ENCODE results near the gene PUS10. TPM values are rescaled to one million over a fixed set of nuclear protein-coding genes. Genes with fewer than 3 reads are reported as not detected.

The PUS10 gene
- 2.0 to 3.7 TPM (median 2.5 TPM) in 5 replicates for total RNA-seq (2022; extraction: Qiagen RNA extraction)

DNA sequence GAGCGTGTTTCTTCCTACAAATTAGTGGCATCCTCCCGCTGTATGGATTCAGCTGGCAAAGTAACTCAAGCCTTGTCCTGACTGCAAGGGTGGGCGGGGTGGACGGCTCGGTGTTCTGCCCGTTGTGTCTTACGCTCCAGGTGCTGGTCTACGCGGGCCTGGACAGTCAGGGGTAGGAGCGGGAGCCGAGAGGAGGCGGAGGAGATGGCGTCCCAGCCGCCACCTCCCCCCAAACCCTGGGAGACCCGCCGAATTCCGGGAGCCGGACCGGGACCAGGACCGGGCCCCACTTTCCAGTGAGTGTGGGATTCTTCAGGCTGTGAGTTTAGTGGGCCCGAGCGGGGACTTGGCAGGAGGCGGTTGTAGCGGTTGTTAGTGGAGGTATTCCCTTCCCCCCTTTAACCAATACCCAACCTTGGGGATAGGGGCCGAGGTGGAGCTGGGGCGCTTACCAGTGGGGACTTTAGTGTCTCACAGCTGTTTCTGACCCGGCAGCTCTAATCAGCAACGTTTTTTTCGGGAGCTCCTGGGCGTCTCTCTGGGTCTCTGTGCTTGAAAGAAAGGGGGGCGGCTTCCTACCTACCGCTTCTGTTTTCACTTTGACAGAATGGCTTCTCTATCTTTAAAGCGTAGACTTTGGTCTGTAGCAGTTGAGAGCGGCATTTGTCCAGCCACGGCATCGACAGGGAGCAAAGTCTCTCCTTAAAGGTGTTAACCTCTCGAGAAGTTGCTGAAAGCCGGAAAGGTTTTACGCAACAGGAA is at the start of gene PUS10, which contains the start of gene PEX13:
Gene PUS10, minus strand, starts transcription at position 700 of the 762 bp plus-strand sequence. CDS start 6,365 bp downstream, outside the sequence.
Gene PEX13, plus strand, starts transcription at position 165 of the 762 bp plus-strand sequence. Its CDS starts 40 bp downstream, at position 205.

DNA sequence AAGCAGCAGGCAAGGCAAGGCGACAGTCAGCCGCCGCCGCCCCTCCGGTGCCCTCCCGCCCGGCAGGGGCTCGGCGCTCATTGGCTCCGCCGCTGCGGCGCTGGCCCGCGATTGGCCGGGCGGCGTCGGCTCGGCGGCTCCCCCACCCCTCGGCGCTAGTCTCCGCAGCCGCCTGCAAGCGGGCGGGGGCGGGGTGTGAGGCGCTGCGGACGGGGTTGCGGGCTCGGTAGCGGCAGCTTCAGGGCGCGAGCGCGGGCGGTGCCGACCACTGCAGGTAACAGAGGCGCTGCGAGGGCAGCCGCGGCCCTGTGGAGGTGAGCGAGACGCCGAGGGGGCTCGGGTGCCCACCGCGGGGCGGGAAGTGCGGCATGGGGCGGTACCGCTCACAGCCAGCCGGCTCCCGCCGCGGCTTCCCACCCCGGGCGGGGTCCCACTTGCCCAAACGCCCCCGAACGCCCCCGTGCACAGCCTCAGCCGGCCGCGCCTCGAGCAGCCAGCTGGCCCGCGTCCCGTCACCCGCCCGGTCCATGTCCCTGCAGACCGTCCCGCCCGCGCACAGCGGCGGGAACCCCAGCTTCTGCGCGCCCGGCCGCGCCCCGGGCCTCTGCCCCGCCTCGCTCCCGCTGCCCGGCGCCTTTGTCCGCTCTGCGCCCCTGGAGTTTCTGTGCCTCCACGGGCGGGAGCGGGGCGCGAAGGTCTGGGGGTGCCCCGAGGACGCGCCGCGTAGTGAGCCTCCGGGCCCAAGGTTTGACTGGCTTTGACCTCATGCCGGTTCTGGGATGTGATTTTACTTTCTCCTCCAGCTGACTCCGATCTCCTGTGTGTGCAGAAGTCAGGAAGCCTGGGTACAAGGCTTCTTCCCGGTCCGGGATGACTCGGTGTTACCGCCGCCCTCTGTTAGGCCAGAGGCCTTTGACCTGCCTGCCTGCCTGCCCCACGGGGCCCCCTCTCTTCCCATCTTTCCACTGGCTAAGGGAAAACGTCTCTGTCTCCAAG is 48.0 kb upstream of the PUS10 start, which contains the start of gene SANBR:
Gene SANBR, plus strand, starts transcription at position 158 of the 996 bp plus-strand sequence. CDS start 4,480 bp downstream, outside the sequence.

Other genes starting within 250 kb of the PUS10 start
- 1.7 to 2.7 TPM (median 2.4 TPM) in 5 replicates for gene REL, start 136.7 kb downstream of the PUS10 start, total RNA-seq (2022; extraction: Qiagen RNA extraction)
- 13.0 to 15.4 TPM (median 14.8 TPM) in 5 replicates for gene PEX13, start 535 bp downstream of the PUS10 start, total RNA-seq (2022; extraction: Qiagen RNA extraction)
- gene SANBR, start 47.6 kb upstream of the PUS10 start, total RNA-seq (2022; extraction: Qiagen RNA extraction): 10.9 to 14.9 TPM (median 12.2 TPM) in 5 replicates
- 16.7 to 17.9 TPM (median 17.2 TPM) in 5 replicates for gene C2orf74, start 143.9 kb upstream of the PUS10 start, total RNA-seq (2022; extraction: Qiagen RNA extraction)